H7 (cell line): ENCODE data around the gene PASK. TPM values are rescaled to one million over a fixed set of nuclear protein-coding genes. Genes with fewer than 3 reads are reported as not detected.

Experiments
- DNase-seq: peaks from one replicate; pipeline ENCODE4 v3.0.0; 2012
- H3K27me3 ChIP-seq: 2 replicates; pipeline ENCODE4 v1.6.0; 2011; ENCODE audit warnings: mild to moderate bottlenecking, low read length; ENCODE audit not compliant: control insufficient read depth, insufficient read depth
- H3K36me3 ChIP-seq: replicated peaks from 2 replicates; pipeline ENCODE4 v1.5.1; 2011; ENCODE audit warnings: low read length; ENCODE audit not compliant: control insufficient read depth, insufficient read depth
- H3K4me3 ChIP-seq: 2 replicates; pipeline ENCODE4 v1.5.1; 2011; ENCODE audit warnings: low read depth, mild to moderate bottlenecking, control low read depth, low read length, moderate library complexity; ENCODE audit not compliant: insufficient read depth
- total RNA-seq: library from RNA; depleted of rRNA; stranded (reverse); fragments of >200 nt; shearing (Covaris generic); gene quantifications from 2 replicates; pipeline ENCODE4 v1.2.3, GENCODE V29; 2014

Gene PASK
- total RNA-seq, 1 experiment from 2014 or later, result 20.6 TPM

- no peak overlapping the region for H3K4me3 ChIP-seq
- DNase-seq, result peak; percentile 65
- no peaks in the 10 kb centered on the region for H3K36me3 ChIP-seq
- H3K27me3 ChIP-seq, result no peaks in the 10 kb centered on the region
Measured at GRCh38 chr2:241187101-241187917, 38.0 kb upstream of the PASK start.

- no peak overlapping the region for H3K4me3 ChIP-seq
- peak; percentile 43 for DNase-seq
- H3K36me3 ChIP-seq, result no peaks in the 10 kb centered on the region
- H3K27me3 ChIP-seq, result no peaks in the 10 kb centered on the region
Measured at GRCh38 chr2:241185961-241186360, 36.7 kb upstream of the PASK start.

GRCh38 chr2:241184901-241185300 lies 35.6 kb upstream of the PASK start:
- Histone ChIP-seq H3K27me3 (no peaks in the 10 kb centered on the region), H3K36me3 (no peaks in the 10 kb centered on the region), H3K4me3 (no peak overlapping the region)
- DNase-seq, result no peak

DNA sequence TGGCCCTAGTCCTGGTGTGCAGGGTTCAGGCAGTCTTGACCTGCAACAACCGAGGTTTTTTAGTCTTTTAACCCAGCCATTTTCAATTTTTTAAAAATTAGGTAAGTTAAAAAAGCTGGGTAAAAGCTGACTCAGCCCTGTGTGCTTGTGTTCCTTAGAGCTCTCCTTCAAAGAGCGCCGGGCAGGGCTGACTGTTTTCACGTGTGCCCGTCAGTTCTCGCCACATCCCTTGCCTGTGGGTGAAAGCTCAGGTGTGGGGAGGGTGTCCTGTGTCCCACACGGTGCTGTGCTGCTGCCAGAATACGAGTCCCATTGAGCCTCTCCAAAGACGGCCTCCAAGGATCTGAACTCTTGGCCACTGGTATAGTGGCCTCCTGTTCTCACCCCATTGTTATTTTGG lies 33.9 kb upstream of the PASK start:
- no peak overlapping the region for H3K4me3 ChIP-seq
- H3K36me3 ChIP-seq, result no peaks in the 10 kb centered on the region
- no peaks in the 10 kb centered on the region for H3K27me3 ChIP-seq
- DNase-seq, result no peak

GRCh38 chr2:241182531-241183133 lies 33.4 kb upstream of the PASK start:
- no peak overlapping the region for H3K4me3 ChIP-seq
- no peak for DNase-seq
- no peaks in the 10 kb centered on the region for H3K27me3 ChIP-seq
- no peaks in the 10 kb centered on the region for H3K36me3 ChIP-seq

GRCh38 chr2:241182126-241182525 lies 32.9 kb upstream of the PASK start:
- Histone ChIP-seq H3K36me3 (no peaks in the 10 kb centered on the region), H3K27me3 (no peaks in the 10 kb centered on the region), H3K4me3 (no peak overlapping the region)

DNA sequence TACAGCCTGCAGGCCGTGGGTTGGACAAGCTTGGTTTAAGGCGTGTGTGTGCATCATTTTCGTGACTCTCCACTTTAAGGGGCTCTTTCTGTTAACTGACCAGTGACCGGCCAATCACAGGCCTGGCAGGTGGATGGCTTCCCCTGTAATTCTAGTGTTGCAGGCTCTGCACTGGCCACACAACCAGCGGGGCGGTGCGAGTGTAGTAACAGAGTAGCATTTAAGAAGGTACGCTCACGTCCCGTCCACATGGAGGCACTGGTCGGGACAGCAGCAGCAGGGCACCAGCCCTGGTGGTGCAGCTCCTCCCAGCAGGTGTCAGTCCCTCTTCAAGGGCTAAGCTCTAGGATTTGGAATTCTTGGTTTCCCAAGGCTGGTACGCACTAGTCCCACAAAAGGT lies 31.2 kb upstream of the PASK start:
- Histone ChIP-seq H3K36me3 (no peaks in the 10 kb centered on the region), H3K4me3 (no peak overlapping the region), H3K27me3 (no peaks in the 10 kb centered on the region)
- DNase-seq, result peak; percentile 94

More at GRCh38 chr2:241182126-241182525, 32.9 kb upstream of the PASK start:
- no peak for DNase-seq

- Histone ChIP-seq H3K36me3 (no peaks in the 10 kb centered on the region), H3K4me3 (no peak overlapping the region), H3K27me3 (no peaks in the 10 kb centered on the region)
- no peak for DNase-seq
Measured at GRCh38 chr2:241179899-241180298, 30.6 kb upstream of the PASK start.

DNA sequence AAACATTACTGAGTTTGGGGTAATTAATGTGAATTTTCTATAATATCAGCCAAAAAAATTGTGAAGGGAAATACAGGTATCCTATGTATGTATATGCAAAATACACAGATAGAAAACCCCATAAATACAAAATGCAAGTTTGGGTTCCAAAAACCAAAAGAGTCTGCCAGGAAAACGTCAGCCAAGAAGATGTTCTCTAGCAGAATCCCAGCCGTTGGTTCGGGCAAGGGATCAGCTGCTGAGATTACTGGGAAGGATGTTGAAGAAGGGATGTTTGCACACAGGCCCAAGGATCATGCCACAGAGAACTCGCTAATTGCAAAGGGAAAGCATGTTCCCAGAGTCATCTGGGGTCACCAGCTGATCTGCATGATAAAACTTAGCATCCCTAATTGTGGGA lies 29.7 kb upstream of the PASK start:
- no peak overlapping the region for H3K4me3 ChIP-seq
- no peaks in the 10 kb centered on the region for H3K27me3 ChIP-seq
- DNase-seq, result no peak

GRCh38 chr2:241177526-241178334 lies 28.5 kb upstream of the PASK start:
- no peaks in the 10 kb centered on the region for H3K36me3 ChIP-seq
- no peak overlapping the region for H3K4me3 ChIP-seq
- H3K27me3 ChIP-seq, result no peaks in the 10 kb centered on the region
- no peak for DNase-seq

More for the DNA sequence above, 29.7 kb upstream of the PASK start:
- no peaks in the 10 kb centered on the region for H3K36me3 ChIP-seq

GRCh38 chr2:241173557-241173956 lies 24.3 kb upstream of the PASK start:
- Histone ChIP-seq H3K27me3 (no peaks in the 10 kb centered on the region), H3K36me3 (no peaks in the 10 kb centered on the region), H3K4me3 (no peak overlapping the region)
- DNase-seq, result no peak

DNA sequence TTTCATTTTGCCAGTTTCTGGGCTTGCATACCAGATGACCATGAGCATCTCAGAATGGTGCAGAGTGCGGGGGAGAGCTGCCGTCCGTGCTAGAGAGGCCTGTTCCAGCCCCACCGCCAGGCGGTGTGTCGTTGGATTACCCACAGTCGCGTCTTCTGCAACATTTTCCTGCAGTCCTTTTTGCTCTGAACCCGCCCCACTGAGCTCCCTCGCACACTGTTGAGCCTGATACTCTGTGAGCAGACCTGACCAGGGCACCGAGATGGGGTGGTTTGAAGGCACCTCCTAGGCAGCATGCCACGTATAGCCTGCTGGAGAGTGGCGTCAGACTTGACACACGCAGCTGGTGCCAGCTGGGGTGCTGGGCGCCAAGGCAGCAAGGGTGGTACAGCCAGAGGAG lies 19.1 kb upstream of the PASK start:
- no peaks in the 10 kb centered on the region for H3K27me3 ChIP-seq
- H3K4me3 ChIP-seq, result no peak overlapping the region
- DNase-seq, result no peak
- peaks cover 10% of the 10 kb centered on the region for H3K36me3 ChIP-seq

DNA sequence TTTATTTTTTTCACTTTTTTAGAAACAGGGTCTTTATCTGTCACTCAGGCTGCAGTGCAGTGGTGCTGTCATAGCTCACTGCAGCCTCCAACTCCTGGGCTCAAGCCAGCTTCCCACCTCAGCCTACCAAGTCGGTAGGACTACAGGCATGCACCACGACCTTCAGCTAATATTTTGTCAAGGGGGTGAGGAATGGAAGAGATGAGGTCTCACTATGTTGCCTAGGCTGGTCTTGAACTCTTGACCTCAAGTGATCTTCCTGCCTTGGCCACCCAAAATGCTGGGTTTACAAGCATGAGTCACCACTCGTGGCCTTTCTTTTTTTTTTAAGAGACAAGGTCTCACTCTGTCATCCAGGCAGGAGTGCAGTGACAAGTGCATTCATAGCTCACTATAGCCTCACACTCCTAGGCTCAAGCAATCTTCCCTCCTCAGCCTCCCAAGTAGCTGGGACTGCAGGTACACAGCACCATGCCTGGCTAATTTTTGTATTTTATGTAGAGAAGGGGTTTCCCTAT lies 14.4 kb upstream of the PASK start:
- no peak for DNase-seq
- Histone ChIP-seq H3K36me3 (peaks cover 11% of the 10 kb centered on the region), H3K4me3 (no peak overlapping the region)

DNA sequence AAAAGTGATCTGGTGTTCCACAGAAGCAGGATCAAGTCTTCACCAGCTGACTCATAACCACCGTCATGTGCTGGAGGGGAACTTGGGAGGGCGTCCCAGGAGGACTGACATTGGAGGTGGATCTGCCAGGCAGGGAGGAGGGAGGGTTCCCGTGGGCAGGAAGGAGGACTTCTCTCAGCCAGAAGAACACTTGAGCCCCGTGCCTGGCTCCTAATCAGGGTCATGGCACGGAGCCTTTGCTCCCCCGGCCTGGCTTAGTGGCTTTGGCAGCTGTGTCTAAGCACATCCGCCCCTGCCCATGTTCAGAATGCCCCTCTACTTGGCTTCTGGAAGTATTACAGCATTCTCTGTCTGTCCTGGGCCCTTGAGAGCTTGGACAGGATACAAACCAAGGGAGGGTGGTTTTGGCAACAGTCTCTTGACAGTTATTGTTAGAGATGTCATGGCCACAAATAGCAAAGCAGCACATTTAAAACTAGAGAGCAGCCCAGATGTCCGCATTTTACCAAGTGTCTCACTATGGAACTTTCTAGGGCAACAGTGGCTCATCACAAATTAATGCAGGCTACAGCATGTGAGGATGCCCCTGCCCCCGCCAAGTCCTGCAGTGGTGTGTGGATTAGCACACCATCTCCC lies 12.5 kb upstream of the PASK start:
- Histone ChIP-seq H3K36me3 (peaks cover 13% of the 10 kb centered on the region), H3K4me3 (no peak overlapping the region), H3K27me3 (no peaks in the 10 kb centered on the region)
- no peak for DNase-seq

More for the DNA sequence above, 14.4 kb upstream of the PASK start:
- H3K27me3 ChIP-seq, result no peaks in the 10 kb centered on the region
